ENCODE data around the gene SCIMP.
A peak's percentile ranks its signal among the peaks of the same experiment; 100 is the strongest.
"Not testable (repeated sequence)": the region's sequence is repeated elsewhere in the genome, so short reads cannot be mapped to it uniquely, and the experiment has no call there.

The SCIMP gene

GRCh38 chr17:5238333-5238732 lies 3.7 kb upstream of the SCIMP start:
- TF ChIP-seq CTCF (IDR thresholded peaks at IDR 0.05; ENCODE audit: low read depth, low read length), result no peak
- in situ Hi-C loops (cut with HindIII; ENCODE audit: low sequenced_read_pairs), result no loop called here
- no peak for DNase-seq (ENCODE audit: low read depth, low spot score)
- no peak overlapping the region for H3K4me3 ChIP-seq (ENCODE audit: low read depth, low read length)

GRCh38 chr17:5237541-5238016 lies 2.9 kb upstream of the SCIMP start:
- peak; percentile 65 for TF ChIP-seq CTCF (IDR thresholded peaks at IDR 0.05; ENCODE audit: low read depth, low read length)
- no peak overlapping the region for H3K4me3 ChIP-seq (ENCODE audit: low read depth, low read length)
- peak; percentile 36 for DNase-seq (ENCODE audit: low read depth, low spot score)
- in situ Hi-C loops (cut with HindIII; ENCODE audit: low sequenced_read_pairs), result no loop called here

GRCh38 chr17:5236938-5237540 lies 2.4 kb upstream of the SCIMP start:
- DNase-seq (ENCODE audit: low read depth, low spot score), result no peak
- in situ Hi-C loops (cut with HindIII; ENCODE audit: low sequenced_read_pairs), result no loop called here
- TF ChIP-seq CTCF (IDR thresholded peaks at IDR 0.05; ENCODE audit: low read depth, low read length), result no peak

GRCh38 chr17:5233492-5233891 lies 1.2 kb downstream of the SCIMP start:
- H3K4me3 ChIP-seq (ENCODE audit: low read depth, low read length); DNase-seq (ENCODE audit: low read depth, low spot score); in situ Hi-C loops (cut with HindIII; ENCODE audit: low sequenced_read_pairs): not testable (repeated sequence)

More at GRCh38 chr17:5236938-5237540, 2.4 kb upstream of the SCIMP start:
- no peak overlapping the region for H3K4me3 ChIP-seq (ENCODE audit: low read depth, low read length)

GRCh38 chr17:5226940-5227878 lies 7.5 kb downstream of the SCIMP start:
- H3K4me3 ChIP-seq (ENCODE audit: low read depth, low read length), result no peak overlapping the region
- in situ Hi-C loops (cut with HindIII; ENCODE audit: low sequenced_read_pairs), result no loop called here
- no peak for TF ChIP-seq CTCF (IDR thresholded peaks at IDR 0.05; ENCODE audit: low read depth, low read length)
- DNase-seq (ENCODE audit: low read depth, low spot score), result no peak

GRCh38 chr17:5225668-5226457 lies 8.8 kb downstream of the SCIMP start:
- in situ Hi-C loops (cut with HindIII; ENCODE audit: low sequenced_read_pairs), result no loop called here
- no peak overlapping the region for H3K4me3 ChIP-seq (ENCODE audit: low read depth, low read length)
- TF ChIP-seq CTCF (IDR thresholded peaks at IDR 0.05; ENCODE audit: low read depth, low read length), result no peak
- DNase-seq (ENCODE audit: low read depth, low spot score), result no peak

GRCh38 chr17:5221912-5222311 lies 12.7 kb downstream of the SCIMP start:
- DNase-seq (ENCODE audit: low read depth, low spot score); in situ Hi-C loops (cut with HindIII; ENCODE audit: low sequenced_read_pairs); H3K4me3 ChIP-seq (ENCODE audit: low read depth, low read length): not testable (repeated sequence)
